GM19328 (cell line): ENCODE measurements around the gene XRCC5.

Experiments
- ATAC-seq: cut with Tn5 transposase; IDR thresholded peaks from one replicate; pipeline ENCODE4 v1.9.1; 2021; ENCODE audit warnings: mild to moderate bottlenecking, moderate library complexity; ENCODE audit not compliant: unreplicated experiment

XRCC5 gene

DNA sequence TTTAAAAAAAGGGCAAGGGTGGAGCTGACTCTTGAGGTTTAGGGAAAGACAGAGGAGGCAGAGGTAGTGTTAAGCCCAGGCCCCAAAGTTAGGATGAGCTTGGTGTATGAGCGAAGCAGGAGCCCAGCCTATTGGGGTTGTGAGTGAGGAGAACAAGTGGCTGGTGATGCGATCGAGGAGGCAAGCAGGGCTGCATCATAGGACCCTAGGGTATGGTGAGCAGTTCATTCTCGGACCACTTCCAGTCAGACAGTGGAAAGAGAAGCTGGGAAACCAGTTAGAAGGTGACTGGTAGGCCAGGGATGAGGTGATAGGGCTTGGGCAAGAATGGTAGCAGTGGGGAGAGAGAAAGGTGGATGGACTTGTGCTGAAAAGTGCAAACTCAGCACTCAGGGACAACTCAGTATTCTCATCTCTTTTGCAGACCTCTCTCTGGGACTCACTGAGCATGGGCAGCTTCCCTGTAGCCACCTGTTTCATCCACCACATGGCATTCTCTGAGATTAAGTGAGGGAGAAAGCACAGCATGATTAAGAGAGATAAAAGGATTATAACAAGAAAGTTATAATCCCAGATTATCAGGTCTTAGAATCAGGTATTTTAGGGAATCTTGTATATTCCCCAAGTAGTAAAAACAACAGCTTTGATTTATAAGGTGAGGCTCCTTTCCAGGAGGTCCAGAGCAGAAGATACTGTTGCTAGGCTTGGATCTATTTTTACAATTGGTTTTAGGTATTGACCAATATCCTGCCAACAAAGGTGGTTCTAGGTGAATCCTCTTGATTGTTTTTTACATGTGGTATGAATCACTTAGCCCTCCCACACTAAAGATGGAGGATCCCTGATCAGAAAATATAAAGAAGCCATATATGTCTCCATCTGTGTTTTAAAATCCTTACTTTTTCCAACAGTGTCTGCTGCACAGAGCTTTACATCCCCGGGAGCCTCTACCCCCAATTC is 38.3 kb downstream of the XRCC5 start:
- ATAC-seq: no peak

DNA sequence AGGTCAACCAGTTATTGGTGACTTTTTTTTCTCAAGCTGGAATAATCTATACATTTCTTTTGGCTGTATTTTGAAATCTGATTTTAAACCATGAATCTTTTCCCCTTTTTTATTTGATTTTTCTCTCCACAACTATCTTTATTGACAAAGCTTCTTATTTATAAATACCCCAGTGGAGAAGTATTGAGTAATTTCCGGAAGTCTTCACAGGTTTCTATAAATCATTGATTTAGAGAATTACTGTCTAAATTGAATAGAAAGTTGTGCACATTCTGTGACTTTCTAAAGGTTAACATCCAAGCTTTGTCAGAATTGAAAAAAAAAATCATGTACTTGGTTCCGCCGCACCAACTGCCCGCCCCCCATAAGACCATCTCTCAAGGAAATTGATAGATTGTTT is 39.8 kb downstream of the XRCC5 start:
- no peak for ATAC-seq

DNA sequence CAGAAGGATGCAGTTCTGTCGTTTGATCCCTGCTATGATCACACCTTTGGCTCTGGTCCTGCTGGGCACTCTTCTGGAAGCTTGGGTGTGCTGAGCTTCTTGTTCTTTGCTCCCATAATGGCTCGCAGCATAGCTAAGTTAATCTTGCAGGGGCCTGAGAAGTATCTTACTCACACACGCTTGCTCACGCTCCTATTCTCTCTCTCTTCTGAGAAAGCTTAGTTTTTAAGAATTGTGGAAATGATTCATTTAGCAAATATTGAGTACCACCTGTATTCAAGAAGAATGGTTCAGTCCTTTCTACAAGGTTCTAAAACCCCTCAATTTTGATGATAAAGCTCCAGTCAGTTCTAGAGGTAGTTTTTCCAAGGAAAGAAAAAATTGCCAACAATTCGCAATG is 40.6 kb downstream of the XRCC5 start:
- ATAC-seq: no peak

DNA sequence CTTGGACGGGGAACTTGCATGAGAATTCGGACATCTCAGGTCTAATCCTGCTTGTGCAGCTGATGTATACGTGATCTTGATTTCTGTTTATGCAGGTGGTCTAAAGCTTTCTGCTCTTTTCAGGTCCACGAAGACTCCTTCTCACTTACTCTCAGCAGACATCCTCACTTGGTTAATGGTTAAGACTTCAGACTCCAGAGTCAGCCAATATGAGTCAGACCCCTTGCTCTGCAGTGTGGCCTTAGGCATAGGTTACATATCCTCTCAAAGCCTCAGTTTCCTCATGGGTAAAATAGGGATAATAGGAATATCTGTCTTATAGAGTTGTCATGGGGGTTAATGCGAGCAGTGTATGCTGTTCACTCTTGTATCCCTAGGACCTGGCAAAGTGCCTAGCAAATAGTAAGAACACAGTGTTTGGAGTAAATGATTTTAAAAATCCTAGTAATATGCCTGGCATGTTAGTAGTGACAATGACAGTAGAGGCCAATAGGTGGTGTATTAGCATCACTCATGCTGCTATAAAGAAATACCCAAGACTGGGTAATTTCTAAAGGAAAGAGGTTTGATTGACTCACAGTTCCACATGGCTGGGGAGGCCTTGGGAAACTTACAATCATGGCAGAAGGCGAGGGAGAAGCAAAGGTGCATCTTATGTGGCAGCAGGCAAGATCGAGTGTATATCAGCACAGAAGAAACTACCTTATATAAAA is 42.3 kb downstream of the XRCC5 start:
- ATAC-seq: no peak

DNA sequence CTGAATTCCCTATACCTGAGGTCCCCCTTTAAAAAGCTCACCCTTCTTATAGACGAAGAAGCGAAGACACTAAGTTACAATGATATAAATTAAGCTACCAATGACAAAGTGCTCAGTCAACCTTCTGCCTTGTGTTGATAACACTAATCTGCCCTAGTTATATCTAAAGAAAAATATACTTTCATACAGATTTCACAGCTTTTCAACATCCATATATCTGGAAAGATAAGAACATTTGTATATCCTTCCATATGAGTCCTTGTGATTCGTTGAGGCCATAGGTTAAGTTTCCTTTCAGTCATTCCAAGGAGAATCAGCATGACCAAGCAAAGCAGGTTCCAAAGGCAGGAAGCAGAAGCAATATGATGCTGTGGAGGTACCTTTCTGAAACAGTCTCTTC is 46.8 kb downstream of the XRCC5 start:
- ATAC-seq: no peak

DNA sequence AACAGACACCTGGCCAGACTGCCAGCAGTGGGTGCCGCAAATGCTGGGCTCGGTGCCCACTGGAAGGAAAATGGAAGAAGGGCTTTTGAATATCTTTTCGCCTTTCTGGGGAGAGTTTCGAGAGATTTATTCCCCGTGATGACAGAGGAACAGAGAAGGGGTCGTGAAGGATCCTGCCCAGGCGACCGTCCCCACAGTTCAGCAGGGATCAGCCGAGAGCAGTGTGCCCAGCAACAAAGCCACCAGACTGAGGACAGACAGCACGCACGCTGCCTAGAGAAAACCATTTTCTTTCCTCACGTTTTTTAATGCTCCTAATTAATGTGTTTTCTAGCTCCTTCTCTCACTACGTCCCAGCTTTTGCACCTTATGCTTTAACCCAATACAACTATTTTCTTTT is 47.7 kb downstream of the XRCC5 start:
- no peak for ATAC-seq

DNA sequence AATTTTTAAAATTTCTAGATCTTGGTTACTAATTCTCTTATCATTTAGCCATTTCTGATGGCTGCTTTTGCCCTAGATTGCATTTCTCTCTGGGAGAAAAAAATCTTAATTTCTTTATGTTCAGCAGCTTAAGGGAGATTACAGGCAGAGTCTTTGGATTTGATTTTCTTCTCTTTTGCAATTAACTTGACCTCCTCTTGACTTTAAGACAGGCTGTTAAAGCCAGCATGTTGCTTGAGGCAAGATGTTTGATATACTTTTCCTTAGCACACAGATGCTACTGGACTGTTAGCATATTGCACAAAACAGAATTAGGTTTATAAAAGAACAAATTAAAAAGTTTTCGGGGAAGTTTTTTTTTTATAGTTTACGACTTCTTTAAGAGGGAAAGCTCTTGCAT is 50.0 kb downstream of the XRCC5 start:
- ATAC-seq: no peak

DNA sequence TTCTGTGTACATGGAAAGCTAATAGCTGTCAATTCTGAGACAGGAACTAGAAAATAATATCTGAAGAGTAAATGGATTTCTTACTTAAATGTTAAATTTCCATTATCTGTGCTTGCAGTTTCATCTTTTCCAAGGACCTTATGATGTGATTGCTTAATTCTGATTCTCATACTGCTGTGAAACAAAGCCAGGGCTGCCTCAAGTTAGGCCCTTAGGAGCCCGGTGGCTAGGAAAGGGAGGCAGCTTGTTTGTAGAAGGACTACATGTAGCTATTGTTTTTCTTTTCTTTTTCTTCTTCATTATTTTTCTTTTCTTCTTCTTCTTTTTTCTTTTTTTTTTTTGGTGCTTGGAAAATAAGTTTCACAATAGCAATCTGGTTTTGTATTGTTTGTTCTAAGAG is 50.5 kb downstream of the XRCC5 start:
- no peak for ATAC-seq

DNA sequence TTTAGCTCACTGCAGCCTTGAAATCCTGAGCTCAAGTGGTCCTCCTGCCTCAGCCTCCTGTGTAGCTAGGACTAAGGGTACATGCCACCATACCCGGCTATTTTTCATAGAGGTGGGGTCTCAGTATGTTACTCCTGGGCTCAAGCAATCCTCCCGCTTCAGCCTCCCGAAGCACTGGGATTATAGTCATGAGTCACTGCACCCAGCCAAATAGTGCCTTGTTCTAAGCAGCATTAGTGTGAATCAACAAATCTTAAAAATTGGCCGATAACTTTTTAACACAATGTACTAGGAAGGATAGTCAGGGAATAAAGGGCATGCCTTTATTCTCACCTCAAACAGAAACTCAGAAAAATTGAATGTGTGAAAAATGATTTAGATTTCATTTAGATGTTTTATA is 51.6 kb downstream of the XRCC5 start:
- ATAC-seq: no peak

DNA sequence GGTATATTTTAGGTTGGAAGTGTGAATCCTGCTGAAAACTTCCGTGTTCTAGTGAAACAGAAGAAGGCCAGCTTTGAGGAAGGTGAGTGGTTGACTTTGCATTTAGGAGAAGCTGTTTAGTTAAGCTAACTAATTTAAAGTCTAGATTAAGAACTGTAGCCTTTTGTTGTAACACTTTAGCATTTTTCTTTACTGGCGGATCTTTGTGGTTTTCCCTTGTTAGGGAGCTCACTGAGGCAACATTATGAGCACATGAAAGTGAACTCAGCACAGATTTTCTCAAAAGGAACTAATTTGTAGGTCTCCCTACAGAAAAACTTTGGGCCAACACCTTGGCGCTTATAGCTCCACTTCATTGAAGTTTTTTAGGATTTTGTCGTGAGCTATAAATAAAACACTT is 52.8 kb downstream of the XRCC5 start:
- no peak for ATAC-seq

DNA sequence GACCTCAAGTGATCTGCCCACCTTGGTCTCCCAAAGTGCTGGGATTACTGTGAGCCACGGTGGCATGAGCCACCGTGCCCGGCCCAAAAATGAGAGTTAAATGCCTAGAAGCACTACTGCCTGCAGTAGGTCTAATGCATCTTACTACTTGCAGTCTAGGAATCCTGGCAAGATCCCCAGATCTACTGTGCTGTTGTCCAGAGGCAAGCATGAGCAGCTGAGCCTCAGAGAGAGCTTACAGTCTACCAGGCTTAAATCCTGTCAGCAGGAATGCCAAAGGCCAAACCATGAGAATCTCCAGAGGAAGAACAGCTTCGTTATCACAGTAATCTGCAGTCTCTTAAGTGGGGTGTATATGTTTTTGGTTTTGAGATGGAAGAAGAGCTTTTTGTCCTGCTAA is 54.4 kb downstream of the XRCC5 start:
- no peak for ATAC-seq

DNA sequence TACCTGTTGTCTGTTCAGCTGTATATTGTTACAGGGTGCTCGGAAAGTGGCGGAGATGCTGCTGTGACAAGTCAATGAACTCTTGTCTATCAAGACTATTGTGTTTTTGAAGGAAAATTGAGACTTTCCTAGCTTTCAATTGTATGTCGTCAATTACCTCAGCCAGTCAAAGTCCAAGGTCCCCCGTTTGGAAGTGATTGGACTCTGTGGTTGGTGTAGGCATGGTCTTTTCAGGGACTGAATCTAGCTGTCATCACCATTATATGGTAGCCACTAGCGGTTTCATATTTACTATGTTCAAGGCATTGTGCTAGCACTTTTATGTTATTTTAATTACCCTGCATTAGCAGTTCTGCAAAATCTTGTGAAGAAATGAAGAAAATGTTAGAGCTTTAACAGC is 54.9 kb downstream of the XRCC5 start:
- no peak for ATAC-seq

DNA sequence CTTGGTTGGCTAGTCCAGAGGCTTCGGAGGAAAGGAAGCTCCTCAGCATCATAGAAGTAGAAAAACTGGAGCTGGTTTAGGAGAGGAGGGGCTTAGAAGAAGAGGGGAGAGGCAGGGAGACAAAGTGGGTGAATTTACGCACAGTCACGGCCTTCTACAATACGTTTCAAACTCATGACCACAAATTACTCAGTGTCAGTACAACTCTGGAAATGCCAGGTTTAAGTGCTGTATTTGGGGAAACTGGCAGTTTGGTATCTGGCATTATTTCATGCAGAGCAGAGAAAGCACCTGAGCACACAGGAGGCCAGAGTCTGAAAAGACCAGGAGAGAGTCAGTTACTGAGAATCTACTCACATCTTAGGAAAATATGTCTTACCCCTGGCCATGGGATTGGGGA is 55.4 kb downstream of the XRCC5 start:
- no peak for ATAC-seq

DNA sequence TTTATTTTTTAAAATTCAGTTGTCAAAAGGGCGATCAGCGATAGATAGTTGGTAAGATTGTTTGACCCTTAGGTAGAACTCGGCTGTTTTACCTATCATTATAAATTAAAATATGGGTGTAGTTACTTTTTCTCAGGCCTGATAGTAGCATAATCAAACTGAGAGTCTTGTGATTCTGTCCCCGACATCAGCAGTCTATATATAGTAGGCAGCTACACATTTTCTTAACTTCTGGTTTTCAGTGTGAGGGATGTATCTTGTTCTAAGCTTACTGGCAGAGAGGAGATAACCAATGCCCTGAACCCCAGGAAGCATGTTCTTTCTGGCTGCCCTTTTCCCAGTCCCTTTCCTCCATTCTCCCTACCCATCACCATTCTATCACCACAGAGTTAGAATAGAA is 56.6 kb downstream of the XRCC5 start:
- ATAC-seq: no peak

DNA sequence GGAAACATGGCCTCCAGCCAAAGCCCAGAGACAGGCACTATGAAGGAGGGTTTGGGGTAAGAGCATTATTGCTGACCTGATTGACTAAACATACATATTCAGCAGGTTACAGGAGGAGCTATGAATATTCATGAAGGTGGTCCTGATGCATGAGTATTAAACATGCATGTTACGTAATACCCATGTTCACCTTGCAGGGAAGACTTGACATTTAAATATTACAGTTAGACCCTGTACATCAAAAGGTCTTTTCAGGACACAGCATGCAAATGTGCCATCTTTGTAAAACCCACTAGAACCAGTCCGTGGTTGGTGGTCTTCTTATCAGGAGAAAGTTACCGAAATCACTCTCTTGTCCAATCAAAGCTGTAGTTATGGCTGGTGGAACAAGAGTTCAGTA is 59.9 kb downstream of the XRCC5 start:
- ATAC-seq: no peak

DNA sequence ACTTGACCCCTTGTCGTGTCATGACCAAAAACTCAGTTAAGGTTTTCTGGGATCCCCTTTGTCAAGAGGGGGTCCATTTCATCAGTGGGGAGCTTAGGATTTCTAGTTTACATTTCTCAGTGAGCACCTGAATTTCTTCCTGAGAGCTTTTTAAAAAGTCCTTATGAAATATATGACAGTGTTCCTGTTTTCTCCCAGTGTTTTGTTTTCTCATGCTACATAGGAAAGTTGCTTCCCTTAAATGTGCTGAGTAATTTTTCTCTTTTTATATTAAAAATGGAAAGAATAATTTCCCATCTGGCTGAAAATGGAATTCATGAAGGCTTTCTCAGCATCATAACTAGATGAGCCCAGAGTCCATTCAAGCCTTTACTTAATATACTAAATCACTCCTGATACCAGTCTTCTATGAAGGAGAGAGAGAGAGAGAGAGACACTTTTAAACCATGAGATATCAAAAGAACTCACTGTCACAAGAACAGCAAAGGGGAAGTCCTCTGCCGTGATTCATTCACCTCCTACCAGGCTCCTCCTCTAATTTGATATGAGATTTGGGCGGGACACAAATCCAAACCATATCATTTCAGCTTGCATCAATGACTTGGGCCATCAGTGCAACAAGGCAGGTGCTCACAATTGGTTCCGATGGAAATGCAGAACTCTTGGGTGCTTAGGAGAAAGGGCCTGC is 61.1 kb downstream of the XRCC5 start:
- no peak for ATAC-seq

DNA sequence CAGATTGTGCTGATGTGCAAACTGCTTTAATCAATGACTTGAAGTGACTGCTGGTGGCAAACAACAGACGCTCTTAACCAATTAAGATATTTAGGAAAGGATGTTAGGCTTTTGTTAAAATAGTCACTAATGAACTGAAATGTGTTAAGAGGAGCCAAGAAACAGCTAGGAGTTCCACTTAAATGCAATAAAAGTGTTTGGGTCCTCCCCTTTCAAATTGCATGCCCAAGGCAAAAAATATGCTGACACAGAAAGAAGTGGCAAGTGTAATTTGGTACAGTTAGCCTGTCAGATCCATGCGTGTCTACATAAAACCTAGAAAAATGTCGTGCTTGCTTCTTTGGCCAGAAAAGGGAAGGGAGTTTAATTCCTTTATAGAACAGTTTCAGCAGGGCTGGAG is 61.9 kb downstream of the XRCC5 start:
- no peak for ATAC-seq

DNA sequence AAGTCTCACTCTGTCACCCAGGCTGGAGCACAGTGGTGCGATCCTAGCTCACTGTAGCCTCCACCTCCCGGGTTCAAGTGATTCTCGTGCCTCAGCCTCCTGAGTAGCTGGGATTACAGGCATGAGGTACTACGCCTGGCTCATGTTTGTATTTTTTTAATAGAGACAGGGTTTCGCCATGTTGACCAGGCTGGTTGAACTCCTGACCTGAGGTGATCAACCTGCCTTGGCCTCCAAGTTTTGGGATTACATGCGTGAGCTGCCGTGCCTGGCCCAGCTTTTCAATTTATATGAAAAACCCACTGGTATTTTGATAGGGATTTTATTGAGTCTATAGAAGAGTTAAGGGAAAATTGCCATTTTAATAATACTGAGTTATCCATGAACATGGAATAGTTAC is 63.3 kb downstream of the XRCC5 start:
- ATAC-seq: no peak

DNA sequence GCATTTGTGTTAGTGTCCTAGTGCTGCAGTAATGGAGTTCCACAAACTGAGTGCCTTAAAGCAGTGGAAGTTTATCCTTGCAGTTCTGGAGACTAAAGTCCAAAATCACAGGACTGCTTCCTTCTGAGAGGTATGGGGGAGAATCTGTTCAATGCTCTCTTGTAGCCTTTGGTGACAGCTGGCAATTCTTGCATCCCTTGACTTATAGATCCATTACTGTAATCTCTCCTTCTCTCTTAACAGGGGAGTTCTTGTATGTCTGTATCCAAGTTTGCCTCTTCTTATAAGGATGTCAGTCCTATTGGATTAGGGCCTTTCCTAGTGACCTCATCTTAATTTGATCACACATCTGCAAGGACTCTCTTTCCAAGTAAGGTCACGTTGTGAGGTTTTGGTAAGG is 69.9 kb downstream of the XRCC5 start:
- no peak for ATAC-seq

DNA sequence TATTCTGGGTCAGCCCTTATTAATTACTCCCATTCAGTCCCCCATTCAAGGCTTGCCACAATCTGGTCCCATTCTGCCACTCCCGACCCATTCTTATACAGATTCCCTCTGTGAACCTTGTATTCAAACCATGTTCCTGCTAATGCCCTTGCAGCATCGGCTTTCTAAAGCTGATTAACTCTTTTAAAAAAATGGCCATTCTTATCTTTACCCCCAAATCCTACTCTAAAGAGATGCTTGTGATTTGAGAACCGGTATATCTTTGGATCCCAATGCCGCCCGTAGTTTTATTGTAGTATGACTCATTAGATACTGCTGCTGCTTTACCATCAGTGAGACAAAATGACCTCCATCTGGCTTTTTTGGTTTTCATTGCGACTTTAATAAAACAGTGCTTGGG is 72.2 kb downstream of the XRCC5 start:
- ATAC-seq: no peak

DNA sequence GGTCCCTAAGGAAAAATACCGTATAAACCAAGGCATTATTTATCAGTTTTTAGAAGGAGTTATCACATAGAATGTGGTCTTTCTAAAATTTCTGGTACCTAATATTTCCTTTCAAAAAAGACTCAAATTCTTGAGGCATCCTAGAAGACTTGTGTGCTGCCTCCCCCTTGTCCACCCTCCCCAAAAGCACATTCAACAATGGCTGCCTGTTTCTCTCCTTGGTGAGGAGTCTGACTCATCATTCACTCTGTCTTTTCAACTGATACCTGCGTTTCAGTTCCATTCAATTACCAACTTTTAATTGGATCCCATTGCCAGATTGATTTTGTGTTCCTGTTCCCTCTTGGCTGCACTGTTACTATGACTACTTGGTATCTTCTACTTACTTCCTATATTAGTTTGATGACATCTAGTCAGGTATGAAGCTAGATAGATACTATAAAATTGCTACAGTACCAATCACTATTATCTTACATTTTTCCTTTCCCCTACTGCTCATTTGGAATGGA is 72.9 kb downstream of the XRCC5 start:
- no peak for ATAC-seq

DNA sequence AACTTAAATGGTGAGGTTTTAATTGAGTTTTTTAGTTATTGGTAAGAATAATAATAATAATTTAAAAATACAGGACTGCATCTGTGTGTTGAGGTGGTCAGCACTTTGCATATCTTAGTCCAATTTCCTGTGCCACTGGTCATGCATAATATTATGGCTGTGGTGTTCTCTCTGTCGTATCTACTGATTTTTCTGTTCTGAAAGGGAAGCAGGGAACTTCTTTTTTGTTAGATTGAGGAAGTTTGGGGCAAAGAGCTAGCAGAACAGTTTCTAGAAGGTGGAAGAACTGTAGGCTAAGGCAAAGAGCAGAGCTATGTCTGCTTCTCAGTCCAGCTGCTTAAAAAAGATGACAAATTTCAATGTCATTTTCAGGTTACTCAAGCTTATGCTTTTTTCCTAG is 74.3 kb downstream of the XRCC5 start:
- ATAC-seq: no peak
